ENCODE measurements around the gene ECPAS.

DNA sequence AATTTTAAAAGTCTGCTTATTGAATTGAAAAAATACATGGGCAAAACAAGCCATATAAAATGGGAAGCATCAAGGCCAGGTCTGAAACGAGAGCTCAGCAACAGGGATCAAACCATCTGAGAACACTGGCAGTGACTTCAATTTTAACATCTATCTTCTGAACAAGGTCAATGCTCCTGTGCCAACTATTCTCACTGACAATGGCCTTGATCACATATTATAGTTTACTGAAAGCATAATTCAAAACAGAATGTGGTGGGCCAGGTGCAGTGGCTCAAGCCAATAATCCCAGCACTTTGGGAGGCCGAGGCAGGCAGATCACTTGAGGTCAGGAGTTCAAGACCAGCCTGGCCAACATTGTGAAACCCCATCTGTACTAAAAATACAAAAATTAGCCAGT, 9.0 kb downstream of the ECPAS start:
- TF ChIP-seq, protein P1, sequence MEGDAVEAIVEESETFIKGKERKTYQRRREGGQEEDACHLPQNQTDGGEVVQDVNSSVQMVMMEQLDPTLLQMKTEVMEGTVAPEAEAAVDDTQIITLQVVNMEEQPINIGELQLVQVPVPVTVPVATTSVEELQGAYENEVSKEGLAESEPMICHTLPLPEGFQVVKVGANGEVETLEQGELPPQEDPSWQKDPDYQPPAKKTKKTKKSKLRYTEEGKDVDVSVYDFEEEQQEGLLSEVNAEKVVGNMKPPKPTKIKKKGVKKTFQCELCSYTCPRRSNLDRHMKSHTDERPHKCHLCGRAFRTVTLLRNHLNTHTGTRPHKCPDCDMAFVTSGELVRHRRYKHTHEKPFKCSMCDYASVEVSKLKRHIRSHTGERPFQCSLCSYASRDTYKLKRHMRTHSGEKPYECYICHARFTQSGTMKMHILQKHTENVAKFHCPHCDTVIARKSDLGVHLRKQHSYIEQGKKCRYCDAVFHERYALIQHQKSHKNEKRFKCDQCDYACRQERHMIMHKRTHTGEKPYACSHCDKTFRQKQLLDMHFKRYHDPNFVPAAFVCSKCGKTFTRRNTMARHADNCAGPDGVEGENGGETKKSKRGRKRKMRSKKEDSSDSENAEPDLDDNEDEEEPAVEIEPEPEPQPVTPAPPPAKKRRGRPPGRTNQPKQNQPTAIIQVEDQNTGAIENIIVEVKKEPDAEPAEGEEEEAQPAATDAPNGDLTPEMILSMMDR (conservative IDR thresholded peaks at IDR 0.05; ENCODE audit: low read depth, low read length) = no peak
- TF ChIP-seq EZH2 (IDR thresholded peaks at IDR 0.05; ENCODE audit: borderline replicate concordance, low read depth, low read length, poor library complexity, severe bottlenecking) = no peak

Measured in A673 (cell line).